ENCODE results near the gene MPDZ.

GRCh38 chr9:13165236-13165945, 114.1 kb downstream of the MPDZ start:
- TF ChIP-seq POLR2A (IDR thresholded peaks at IDR 0.05; ENCODE audit: low read depth, low read length) (no peak), POLR2AphosphoS5 (IDR thresholded peaks at IDR 0.05; ENCODE audit: low read depth, low read length) (no peak)
